HepG2 (cell line): ENCODE results near the gene DLX6. TPM values are rescaled to one million over a fixed set of nuclear protein-coding genes. Genes with fewer than 3 reads are reported as not detected.

ENCODE experiments used
- BRCA1 ChIP-seq: sonication (generic); formaldehyde crosslinking; IDR thresholded peaks from 2 replicates; pipeline ENCODE4 v1.4.0; 2020; ENCODE audit warnings: missing genetic modification reagents
- DZIP1 ChIP-seq: sonication (generic); formaldehyde crosslinking; IDR thresholded peaks from 2 replicates; pipeline ENCODE4 v1.5.0; 2020; ENCODE audit warnings: mild to moderate bottlenecking, missing genetic modification reagents
- ERF ChIP-seq: IDR thresholded peaks from 2 replicates; pipeline ENCODE4 v1.6.1; 2018; ENCODE audit warnings: missing biosample characterization, missing genetic modification reagents
- FOXP1 ChIP-seq, 2 experiments: fragments of 450-650 bp in 1 of 2; IDR thresholded peaks; 2 replicates each; pipeline ENCODE4 v1.6.1; 2017 to 2018; ENCODE audit warnings: antibody characterized with exemption in 1 of 2
- LCORL ChIP-seq, 2 experiments: fragments of 450-650 bp in 1 of 2; sonication (generic) in 1 of 2; formaldehyde crosslinking in 1 of 2; IDR thresholded peaks; 2 replicates each; pipeline versions ENCODE4 v1.5.0 to v1.6.1; 2017 to 2020; ENCODE audit warnings: antibody characterized with exemption in 1 of 2, missing genetic modification reagents in 1 of 2
- MED1 ChIP-seq: sonication (generic); formaldehyde crosslinking; IDR thresholded peaks from 2 replicates; pipeline ENCODE4 v1.4.0; 2020; ENCODE audit warnings: missing genetic modification reagents
- MEIS2 ChIP-seq: sonication (generic); formaldehyde crosslinking; IDR thresholded peaks from 2 replicates; pipeline ENCODE4 v1.9.0; 2021; ENCODE audit warnings: mild to moderate bottlenecking, missing genetic modification reagents
- MYC ChIP-seq: sonication (generic); formaldehyde crosslinking; IDR thresholded peaks from 2 replicates; pipeline ENCODE4 v1.9.0; 2021; ENCODE audit warnings: missing genetic modification reagents, borderline replicate concordance
- NFE2 ChIP-seq: sonication (generic); formaldehyde crosslinking; IDR thresholded peaks from 2 replicates; pipeline ENCODE4 v1.4.0; 2020; ENCODE audit warnings: missing genetic modification reagents
- NR2F2 ChIP-seq: IDR thresholded peaks from 2 replicates; pipeline ENCODE4 v1.6.1; 2012; ENCODE audit warnings: low read depth, inconsistent platforms, borderline replicate concordance
- POLR2A ChIP-seq, 2 experiments: IDR thresholded peaks; 2 replicates each; pipeline ENCODE4 v1.6.1; 2011; ENCODE audit warnings: low read depth in 2 of 2, low read length in 2 of 2, mild to moderate bottlenecking in 1 of 2, moderate library complexity in 1 of 2; ENCODE audit not compliant: insufficient read depth in 1 of 2
- RARA ChIP-seq: IDR thresholded peaks from 2 replicates; pipeline ENCODE4 v1.6.1; 2016; ENCODE audit warnings: missing genetic modification reagents, missing compliant biosample characterization
- RXRA ChIP-seq: sonication (generic); formaldehyde crosslinking; IDR thresholded peaks from 2 replicates; pipeline ENCODE4 v1.5.1; 2020; ENCODE audit warnings: missing genetic modification reagents
- TCF7L2 ChIP-seq: IDR thresholded peaks from 2 replicates; pipeline ENCODE4 v1.6.1; 2011; ENCODE audit warnings: mild to moderate bottlenecking, low read depth, low read length, moderate library complexity
- TP53 ChIP-seq: sonication (generic); formaldehyde crosslinking; conservative IDR thresholded peaks from 2 replicates; pipeline ENCODE4 v1.4.0; 2020; ENCODE audit warnings: missing genetic modification reagents
- ZBTB2 ChIP-seq: sonication (generic); formaldehyde crosslinking; IDR thresholded peaks from 2 replicates; pipeline ENCODE4 v1.8.0; 2022; ENCODE audit warnings: low read depth, missing genetic modification reagents
- ZMYM4 ChIP-seq: sonication (generic); formaldehyde crosslinking; IDR thresholded peaks from 2 replicates; pipeline ENCODE4 v1.8.1; 2023; ENCODE audit warnings: mild to moderate bottlenecking, missing genetic modification reagents
- ZNF12 ChIP-seq: sonication (generic); formaldehyde crosslinking; IDR thresholded peaks from 2 replicates; pipeline ENCODE4 v1.5.0; 2020; ENCODE audit warnings: missing genetic modification reagents
- ZNF33B ChIP-seq: sonication (generic); formaldehyde crosslinking; IDR thresholded peaks from 2 replicates; pipeline ENCODE4 v1.5.1; 2020; ENCODE audit warnings: mild to moderate bottlenecking, missing genetic modification reagents
- ZNF615 ChIP-seq: sonication (generic); formaldehyde crosslinking; IDR thresholded peaks from 2 replicates; pipeline ENCODE4 v1.5.0; 2020; ENCODE audit warnings: mild to moderate bottlenecking, missing genetic modification reagents, borderline replicate concordance
- polyA plus RNA-seq, 8 experiments: library from polyadenylated mRNA; depleted of rRNA in 3 of 8; stranded (reverse) in 7 of 8; unstranded in 1 of 8; fragments of >200 nt; fragmentation: Illumina TruSeq in 4 of 8; extraction: Trizol in 4 of 8; gene quantifications; 2 replicates each; pipeline versions ENCODE4 v1.2.1 to v1.2.3, GENCODE V29; 2011 to 2016; ENCODE audit warnings: low read depth in 4 of 8, missing spikeins in 1 of 8, mixed read lengths in 1 of 8; ENCODE audit not compliant: insufficient read depth in 1 of 8
- total RNA-seq, 5 experiments: library from RNA; depleted of rRNA; stranded (reverse); fragments of >200 nt; fragmentation: Illumina TruSeq; extraction: Trizol; gene quantifications; 2 replicates each; pipeline ENCODE4 v1.2.3, GENCODE V29; 2016; ENCODE audit warnings: low read depth in 1 of 5
- TF ChIP-seq, protein P1 (sequence below): sonication (generic); formaldehyde crosslinking; IDR thresholded peaks from 2 replicates; pipeline ENCODE4 v1.4.0; 2020; ENCODE audit warnings: missing genetic modification reagents
- TF ChIP-seq, protein P2 (sequence below): sonication (generic); formaldehyde crosslinking; IDR thresholded peaks from 2 replicates; pipeline ENCODE4 v1.9.0; 2021; ENCODE audit warnings: missing genetic modification reagents, mild to moderate bottlenecking, borderline replicate concordance
- TF ChIP-seq, protein P3 (sequence below): IDR thresholded peaks from 2 replicates; pipeline ENCODE4 v1.6.1; 2016; ENCODE audit warnings: mild to moderate bottlenecking, missing biosample characterization, missing genetic modification reagents

Gene DLX6
- total and polyA plus RNA-seq, 2 of the 13 experiments (the other 11 are each of a cell fraction or from before 2014, with no cell fraction given): 3.5 to 5.5 TPM

- TF ChIP-seq, protein P1, sequence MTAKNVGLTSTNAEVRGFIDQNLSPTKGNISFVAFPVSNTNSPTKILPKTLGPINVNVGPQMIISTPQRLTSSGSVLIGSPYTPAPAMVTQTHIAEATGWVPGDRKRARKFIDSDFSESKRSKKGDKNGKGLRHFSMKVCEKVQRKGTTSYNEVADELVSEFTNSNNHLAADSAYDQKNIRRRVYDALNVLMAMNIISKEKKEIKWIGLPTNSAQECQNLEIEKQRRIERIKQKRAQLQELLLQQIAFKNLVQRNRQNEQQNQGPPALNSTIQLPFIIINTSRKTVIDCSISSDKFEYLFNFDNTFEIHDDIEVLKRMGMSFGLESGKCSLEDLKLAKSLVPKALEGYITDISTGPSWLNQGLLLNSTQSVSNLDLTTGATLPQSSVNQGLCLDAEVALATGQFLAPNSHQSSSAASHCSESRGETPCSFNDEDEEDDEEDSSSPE (CRISPR knock-in tag): peak; percentile 62; the same call in 1 of the 2 replicates
- TF ChIP-seq MED1 (peak; percentile 58), NFE2 (CRISPR knock-in tag) (no peak), ZNF33B (CRISPR knock-in tag) (0 out of 2 replicates have a peak, but pooled peaks have one; percentile 57), NR2F2 (no peak; the same call in 1 of the 2 replicates), RXRA (peak; percentile 50), MYC (CRISPR knock-in tag) (peak; percentile 60), FOXP1 (IDR thresholded peaks at IDR 0.05) (no peak), FOXP1 (CRISPR knock-in tag; IDR thresholded peaks at IDR 0.05) (no peak), ERF (CRISPR knock-in tag) (peak; percentile 67; the same call in 1 of the 2 replicates), BRCA1 (CRISPR knock-in tag) (no peak), TCF7L2 (no peak), ZBTB2 (CRISPR knock-in tag) (no peak), TP53 (CRISPR knock-in tag) (no peak), LCORL (IDR thresholded peaks at IDR 0.05) (no peak), LCORL (CRISPR knock-in tag; IDR thresholded peaks at IDR 0.05) (peak; percentile 48; the same call in 1 of the 2 replicates), POLR2A (IDR thresholded peaks at IDR 0.05; ENCODE audit: insufficient read depth in 1 of 2, low read depth in 2 of 2, low read length in 2 of 2) (peak; percentile 78 to 80), DZIP1 (CRISPR knock-in tag) (0 out of 2 replicates have a peak, but pooled peaks have one; percentile 43), ZNF615 (no peak), ZMYM4 (CRISPR knock-in tag) (peak; percentile 87), RARA (CRISPR knock-in tag) (peak; percentile 42; the same call in 1 of the 2 replicates), ZNF12 (CRISPR knock-in tag) (0 out of 2 replicates have a peak, but pooled peaks have one; percentile 25), MEIS2 (CRISPR knock-in tag) (peak; percentile 25; the same call in 1 of the 2 replicates)
- TF ChIP-seq, protein P2, sequence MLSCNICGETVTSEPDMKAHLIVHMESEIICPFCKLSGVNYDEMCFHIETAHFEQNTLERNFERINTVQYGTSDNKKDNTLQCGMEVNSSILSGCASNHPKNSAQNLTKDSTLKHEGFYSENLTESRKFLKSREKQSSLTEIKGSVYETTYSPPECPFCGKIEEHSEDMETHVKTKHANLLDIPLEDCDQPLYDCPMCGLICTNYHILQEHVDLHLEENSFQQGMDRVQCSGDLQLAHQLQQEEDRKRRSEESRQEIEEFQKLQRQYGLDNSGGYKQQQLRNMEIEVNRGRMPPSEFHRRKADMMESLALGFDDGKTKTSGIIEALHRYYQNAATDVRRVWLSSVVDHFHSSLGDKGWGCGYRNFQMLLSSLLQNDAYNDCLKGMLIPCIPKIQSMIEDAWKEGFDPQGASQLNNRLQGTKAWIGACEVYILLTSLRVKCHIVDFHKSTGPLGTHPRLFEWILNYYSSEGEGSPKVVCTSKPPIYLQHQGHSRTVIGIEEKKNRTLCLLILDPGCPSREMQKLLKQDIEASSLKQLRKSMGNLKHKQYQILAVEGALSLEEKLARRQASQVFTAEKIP (CRISPR knock-in tag): no peak
- TF ChIP-seq, protein P3, sequence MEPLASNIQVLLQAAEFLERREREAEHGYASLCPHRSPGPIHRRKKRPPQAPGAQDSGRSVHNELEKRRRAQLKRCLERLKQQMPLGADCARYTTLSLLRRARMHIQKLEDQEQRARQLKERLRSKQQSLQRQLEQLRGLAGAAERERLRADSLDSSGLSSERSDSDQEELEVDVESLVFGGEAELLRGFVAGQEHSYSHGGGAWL: no peak
Measured at GRCh38 chr7:97005183-97006054, at the start of gene DLX6 (continued).
